Upper lobe of left lung (tissue), 4 donors: ENCODE measurements around the gene DLGAP4.

Experiments used
- CTCF ChIP-seq, 6 experiments: fragments of 450-650 bp in 4 of 6; fragments of 200-600 bp in 2 of 6; sonication (generic) in 2 of 6; IDR thresholded peaks; one replicate each; pipeline ENCODE4 v1.5.1; 2016 to 2019; ENCODE audit warnings: antibody characterized with exemption in 6 of 6
- EP300 ChIP-seq, 4 donors: sonication (generic); formaldehyde crosslinking; IDR thresholded peaks; one replicate each; pipeline ENCODE4 v1.5.1; 2017; ENCODE audit warnings: antibody characterized with exemption in 4 of 4, control low read depth in 2 of 4
- POLR2A ChIP-seq, 4 donors: fragments of 450-650 bp; IDR thresholded peaks; one replicate each; pipeline ENCODE4 v1.5.1; 2016 to 2017; ENCODE audit warnings: antibody characterized with exemption in 4 of 4, mild to moderate bottlenecking in 2 of 4
- POLR2AphosphoS5 ChIP-seq, 2 donors: sonication (generic); formaldehyde crosslinking; IDR thresholded peaks; one replicate each; pipeline ENCODE4 v1.5.1; 2017; ENCODE audit warnings: antibody characterized with exemption in 2 of 2

GRCh38 chr20:36314734-36315544 lies 8.8 kb downstream of the DLGAP4 start:
- TF ChIP-seq CTCF (IDR thresholded peaks at IDR 0.05): no peak
- TF ChIP-seq POLR2A (IDR thresholded peaks at IDR 0.05): no peak
- TF ChIP-seq EP300 (IDR thresholded peaks at IDR 0.05): no peak
- TF ChIP-seq POLR2AphosphoS5 (IDR thresholded peaks at IDR 0.05): no peak
